ENCODE measurements around the gene SHISAL2B.
"Not testable (repeated sequence)": the region's sequence is repeated elsewhere in the genome, so short reads cannot be mapped to it uniquely, and the experiment has no call there.

Gene SHISAL2B

GRCh38 chr5:64691291-64691690 lies 988 bp downstream of the SHISAL2B start:
- Histone ChIP-seq H3K9me3 (ENCODE audit: control insufficient read depth in 1 of 2, low read length in 2 of 2) (no peaks in the 10 kb centered on the region), H3K4me1 (ENCODE audit: control insufficient read depth in 1 of 2, insufficient read depth in 2 of 2, low read length in 2 of 2) (no peaks in the 10 kb centered on the region), H3K27ac (ENCODE audit: low read depth, low read length) (no peak overlapping the region), H3K27me3 (ENCODE audit: control insufficient read depth in 1 of 2, insufficient read depth in 2 of 2, low read length in 2 of 2) (peaks cover 16 to 37% of the 10 kb centered on the region in 2 donors), H3K4me3 (ENCODE audit: low read depth in 1 of 2, low read length in 2 of 2) (no peak overlapping the region), H3K9ac (ENCODE audit: low read depth in 1 of 2, low read length in 2 of 2) (no peak overlapping the region), H3K36me3 (ENCODE audit: control insufficient read depth in 1 of 2, insufficient read depth in 2 of 2, low read length in 2 of 2) (no peaks in the 10 kb centered on the region)

GRCh38 chr5:64693636-64694035 lies 3.3 kb downstream of the SHISAL2B start:
- no peaks in the 10 kb centered on the region for H3K9me3 ChIP-seq (ENCODE audit: control insufficient read depth in 1 of 2, low read length in 2 of 2)
- H3K27me3 ChIP-seq (ENCODE audit: control insufficient read depth in 1 of 2, insufficient read depth in 2 of 2, low read length in 2 of 2): peaks cover 13 to 34% of the 10 kb centered on the region in 2 donors
- no peaks in the 10 kb centered on the region for H3K4me1 ChIP-seq (ENCODE audit: control insufficient read depth in 1 of 2, insufficient read depth in 2 of 2, low read length in 2 of 2)
- H3K4me3 ChIP-seq (ENCODE audit: low read depth in 1 of 2, low read length in 2 of 2): no peak overlapping the region
- no peak overlapping the region for H3K9ac ChIP-seq (ENCODE audit: low read depth in 1 of 2, low read length in 2 of 2)
- no peaks in the 10 kb centered on the region for H3K36me3 ChIP-seq (ENCODE audit: control insufficient read depth in 1 of 2, insufficient read depth in 2 of 2, low read length in 2 of 2)
- H3K27ac ChIP-seq (ENCODE audit: low read depth, low read length): no peak overlapping the region

- peaks cover 0 to 11% of the 10 kb centered on the region in 2 donors for H3K27me3 ChIP-seq (ENCODE audit: control insufficient read depth in 1 of 2, insufficient read depth in 2 of 2, low read length in 2 of 2)
- not testable (repeated sequence) for H3K4me1 ChIP-seq (ENCODE audit: control insufficient read depth in 1 of 2, insufficient read depth in 2 of 2, low read length in 2 of 2); H3K9ac ChIP-seq (ENCODE audit: low read depth in 1 of 2, low read length in 2 of 2); H3K4me3 ChIP-seq (ENCODE audit: low read depth in 1 of 2, low read length in 2 of 2); H3K9me3 ChIP-seq (ENCODE audit: control insufficient read depth in 1 of 2, low read length in 2 of 2); H3K36me3 ChIP-seq (ENCODE audit: control insufficient read depth in 1 of 2, insufficient read depth in 2 of 2, low read length in 2 of 2); H3K27ac ChIP-seq (ENCODE audit: low read depth, low read length)
Observed at GRCh38 chr5:64696414-64696813, 6.1 kb downstream of the SHISAL2B start.

- no peaks in the 10 kb centered on the region for H3K36me3 ChIP-seq (ENCODE audit: control insufficient read depth in 1 of 2, insufficient read depth in 2 of 2, low read length in 2 of 2)
- H3K27me3 ChIP-seq (ENCODE audit: control insufficient read depth in 1 of 2, insufficient read depth in 2 of 2, low read length in 2 of 2): no peaks in the 10 kb centered on the region
- H3K9ac ChIP-seq (ENCODE audit: low read depth in 1 of 2, low read length in 2 of 2): no peak overlapping the region
- H3K4me1 ChIP-seq (ENCODE audit: control insufficient read depth in 1 of 2, insufficient read depth in 2 of 2, low read length in 2 of 2): no peaks in the 10 kb centered on the region
- no peak overlapping the region for H3K27ac ChIP-seq (ENCODE audit: low read depth, low read length)
- H3K9me3 ChIP-seq (ENCODE audit: control insufficient read depth in 1 of 2, low read length in 2 of 2): no peaks in the 10 kb centered on the region
- no peak overlapping the region for H3K4me3 ChIP-seq (ENCODE audit: low read depth in 1 of 2, low read length in 2 of 2)
Observed at GRCh38 chr5:64700765-64701164, 10.5 kb downstream of the SHISAL2B start.

GRCh38 chr5:64706074-64706473 lies 15.8 kb downstream of the SHISAL2B start:
- H3K4me1 ChIP-seq (ENCODE audit: control insufficient read depth in 1 of 2, insufficient read depth in 2 of 2, low read length in 2 of 2); H3K27me3 ChIP-seq (ENCODE audit: control insufficient read depth in 1 of 2, insufficient read depth in 2 of 2, low read length in 2 of 2); H3K9me3 ChIP-seq (ENCODE audit: control insufficient read depth in 1 of 2, low read length in 2 of 2); H3K36me3 ChIP-seq (ENCODE audit: control insufficient read depth in 1 of 2, insufficient read depth in 2 of 2, low read length in 2 of 2); H3K9ac ChIP-seq (ENCODE audit: low read depth in 1 of 2, low read length in 2 of 2); H3K4me3 ChIP-seq (ENCODE audit: low read depth in 1 of 2, low read length in 2 of 2); H3K27ac ChIP-seq (ENCODE audit: low read depth, low read length): not testable (repeated sequence)

GRCh38 chr5:64707191-64707590 lies 16.9 kb downstream of the SHISAL2B start:
- H3K9ac ChIP-seq (ENCODE audit: low read depth in 1 of 2, low read length in 2 of 2): no peak overlapping the region
- no peaks in the 10 kb centered on the region for H3K9me3 ChIP-seq (ENCODE audit: control insufficient read depth in 1 of 2, low read length in 2 of 2)
- H3K27ac ChIP-seq (ENCODE audit: low read depth, low read length): no peak overlapping the region

GRCh38 chr5:64714495-64714894 lies 24.2 kb downstream of the SHISAL2B start:
- not testable (repeated sequence) for H3K36me3 ChIP-seq (ENCODE audit: control insufficient read depth in 1 of 2, insufficient read depth in 2 of 2, low read length in 2 of 2); H3K27ac ChIP-seq (ENCODE audit: low read depth, low read length); H3K9me3 ChIP-seq (ENCODE audit: control insufficient read depth in 1 of 2, low read length in 2 of 2); H3K4me1 ChIP-seq (ENCODE audit: control insufficient read depth in 1 of 2, insufficient read depth in 2 of 2, low read length in 2 of 2); H3K4me3 ChIP-seq (ENCODE audit: low read depth in 1 of 2, low read length in 2 of 2); H3K27me3 ChIP-seq (ENCODE audit: control insufficient read depth in 1 of 2, insufficient read depth in 2 of 2, low read length in 2 of 2); H3K9ac ChIP-seq (ENCODE audit: low read depth in 1 of 2, low read length in 2 of 2)

More at GRCh38 chr5:64707191-64707590, 16.9 kb downstream of the SHISAL2B start:
- H3K36me3 ChIP-seq (ENCODE audit: control insufficient read depth in 1 of 2, insufficient read depth in 2 of 2, low read length in 2 of 2): no peaks in the 10 kb centered on the region
- H3K4me3 ChIP-seq (ENCODE audit: low read depth in 1 of 2, low read length in 2 of 2): no peak overlapping the region
- H3K27me3 ChIP-seq (ENCODE audit: control insufficient read depth in 1 of 2, insufficient read depth in 2 of 2, low read length in 2 of 2): no peaks in the 10 kb centered on the region
- H3K4me1 ChIP-seq (ENCODE audit: control insufficient read depth in 1 of 2, insufficient read depth in 2 of 2, low read length in 2 of 2): no peaks in the 10 kb centered on the region

- H3K9me3 ChIP-seq (ENCODE audit: control insufficient read depth in 1 of 2, low read length in 2 of 2): no peaks in the 10 kb centered on the region
- H3K27ac ChIP-seq (ENCODE audit: low read depth, low read length): no peak overlapping the region
- H3K36me3 ChIP-seq (ENCODE audit: control insufficient read depth in 1 of 2, insufficient read depth in 2 of 2, low read length in 2 of 2): peaks cover 0 to 11% of the 10 kb centered on the region in 2 donors
Observed at GRCh38 chr5:64722588-64722987, 32.3 kb downstream of the SHISAL2B start.

GRCh38 chr5:64727150-64727549 lies 36.8 kb downstream of the SHISAL2B start:
- Histone ChIP-seq H3K4me1 (ENCODE audit: control insufficient read depth in 1 of 2, insufficient read depth in 2 of 2, low read length in 2 of 2) (no peaks in the 10 kb centered on the region), H3K36me3 (ENCODE audit: control insufficient read depth in 1 of 2, insufficient read depth in 2 of 2, low read length in 2 of 2) (peaks cover 0 to 17% of the 10 kb centered on the region in 2 donors)

More at GRCh38 chr5:64722588-64722987, 32.3 kb downstream of the SHISAL2B start:
- Histone ChIP-seq H3K27me3 (ENCODE audit: control insufficient read depth in 1 of 2, insufficient read depth in 2 of 2, low read length in 2 of 2) (no peaks in the 10 kb centered on the region), H3K4me1 (ENCODE audit: control insufficient read depth in 1 of 2, insufficient read depth in 2 of 2, low read length in 2 of 2) (no peaks in the 10 kb centered on the region), H3K9ac (ENCODE audit: low read depth in 1 of 2, low read length in 2 of 2) (no peak overlapping the region), H3K4me3 (ENCODE audit: low read depth in 1 of 2, low read length in 2 of 2) (no peak overlapping the region)

GRCh38 chr5:64742411-64742810 lies 52.1 kb downstream of the SHISAL2B start:
- H3K9ac ChIP-seq (ENCODE audit: low read depth in 1 of 2, low read length in 2 of 2): no peak overlapping the region
- no peaks in the 10 kb centered on the region for H3K4me1 ChIP-seq (ENCODE audit: control insufficient read depth in 1 of 2, insufficient read depth in 2 of 2, low read length in 2 of 2)
- H3K27ac ChIP-seq (ENCODE audit: low read depth, low read length): no peak overlapping the region
- no peaks in the 10 kb centered on the region for H3K9me3 ChIP-seq (ENCODE audit: control insufficient read depth in 1 of 2, low read length in 2 of 2)
- no peak overlapping the region for H3K4me3 ChIP-seq (ENCODE audit: low read depth in 1 of 2, low read length in 2 of 2)
- peaks cover 8 to 25% of the 10 kb centered on the region in 2 donors for H3K36me3 ChIP-seq (ENCODE audit: control insufficient read depth in 1 of 2, insufficient read depth in 2 of 2, low read length in 2 of 2)
- no peaks in the 10 kb centered on the region for H3K27me3 ChIP-seq (ENCODE audit: control insufficient read depth in 1 of 2, insufficient read depth in 2 of 2, low read length in 2 of 2)

More at GRCh38 chr5:64727150-64727549, 36.8 kb downstream of the SHISAL2B start:
- no peak overlapping the region for H3K4me3 ChIP-seq (ENCODE audit: low read depth in 1 of 2, low read length in 2 of 2)
- H3K27me3 ChIP-seq (ENCODE audit: control insufficient read depth in 1 of 2, insufficient read depth in 2 of 2, low read length in 2 of 2): no peaks in the 10 kb centered on the region
- H3K9me3 ChIP-seq (ENCODE audit: control insufficient read depth in 1 of 2, low read length in 2 of 2): no peaks in the 10 kb centered on the region
- no peak overlapping the region for H3K27ac ChIP-seq (ENCODE audit: low read depth, low read length)
- H3K9ac ChIP-seq (ENCODE audit: low read depth in 1 of 2, low read length in 2 of 2): no peak overlapping the region

- Histone ChIP-seq H3K9me3 (ENCODE audit: control insufficient read depth in 1 of 2, low read length in 2 of 2) (no peaks in the 10 kb centered on the region), H3K9ac (ENCODE audit: low read depth in 1 of 2, low read length in 2 of 2) (no peak overlapping the region), H3K27me3 (ENCODE audit: control insufficient read depth in 1 of 2, insufficient read depth in 2 of 2, low read length in 2 of 2) (no peaks in the 10 kb centered on the region), H3K36me3 (ENCODE audit: control insufficient read depth in 1 of 2, insufficient read depth in 2 of 2, low read length in 2 of 2) (peaks cover 8 to 25% of the 10 kb centered on the region in 2 donors), H3K27ac (ENCODE audit: low read depth, low read length) (no peak overlapping the region), H3K4me3 (ENCODE audit: low read depth in 1 of 2, low read length in 2 of 2) (no peak overlapping the region), H3K4me1 (ENCODE audit: control insufficient read depth in 1 of 2, insufficient read depth in 2 of 2, low read length in 2 of 2) (no peaks in the 10 kb centered on the region)
Observed at GRCh38 chr5:64742821-64743220, 52.5 kb downstream of the SHISAL2B start.
